HG02840 (cell line): ENCODE measurements around the gene RHBDF2.

ENCODE experiments used
- ATAC-seq: cut with Tn5 transposase; IDR thresholded peaks from one replicate; pipeline ENCODE4 v1.9.1; 2021; ENCODE audit warnings: mild to moderate bottlenecking, moderate library complexity, moderate number of reproducible peaks; ENCODE audit not compliant: unreplicated experiment, low FRiP score

Gene RHBDF2

DNA sequence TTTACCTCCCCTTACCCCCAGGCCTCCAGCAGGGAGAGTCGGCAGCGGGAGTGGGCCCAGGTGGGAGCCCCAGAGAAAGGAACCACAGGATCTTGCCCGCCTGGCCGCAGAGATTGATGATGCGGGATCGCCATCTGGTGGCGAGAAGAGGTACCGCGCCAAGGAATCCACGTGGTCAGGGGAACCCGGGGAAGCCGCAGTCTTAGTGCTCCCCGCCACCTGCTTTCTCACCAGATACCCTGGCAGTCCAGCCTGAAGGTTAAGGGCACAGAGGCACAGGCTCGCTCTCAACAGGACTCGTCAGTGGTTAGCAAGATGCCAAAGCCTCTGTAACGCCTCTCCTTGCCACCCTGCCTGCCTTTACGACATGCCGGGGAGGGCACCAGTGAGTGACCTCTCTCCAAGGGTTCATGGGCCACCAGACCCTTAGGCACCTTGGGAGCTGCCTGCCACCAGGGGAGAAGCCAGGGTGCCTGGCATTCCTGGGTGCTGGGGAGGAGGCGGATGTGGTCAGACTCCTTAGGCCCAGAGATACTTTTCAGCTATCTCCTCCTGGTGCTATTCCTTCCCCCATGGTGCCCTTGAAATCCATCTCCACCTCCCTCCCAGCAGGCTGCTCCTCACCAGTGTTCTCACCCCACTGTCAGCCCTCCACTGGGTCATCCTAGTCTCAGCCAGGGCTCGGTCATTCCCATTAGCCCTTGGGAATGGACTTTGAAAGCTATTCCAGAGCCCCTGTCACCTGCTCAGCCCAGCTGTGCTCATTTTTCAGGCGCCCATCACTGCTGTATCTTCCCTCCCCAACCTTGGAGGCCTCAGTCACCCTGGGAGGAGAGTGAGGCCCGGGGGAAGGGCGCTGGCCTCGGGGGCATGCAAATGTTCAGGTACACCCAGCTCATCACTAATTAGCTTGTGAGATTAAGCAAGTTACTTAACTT, 5.5 kb upstream of the RHBDF2 start:
- ATAC-seq = no peak

GRCh38 chr17:76504117-76504516, 2.9 kb upstream of the RHBDF2 start:
- no peak for ATAC-seq

- ATAC-seq = no peak
Observed at GRCh38 chr17:76502341-76503211, 1.4 kb upstream of the RHBDF2 start.

- ATAC-seq = no peak
Observed at GRCh38 chr17:76501827-76502307, 644 bp upstream of the RHBDF2 start.

DNA sequence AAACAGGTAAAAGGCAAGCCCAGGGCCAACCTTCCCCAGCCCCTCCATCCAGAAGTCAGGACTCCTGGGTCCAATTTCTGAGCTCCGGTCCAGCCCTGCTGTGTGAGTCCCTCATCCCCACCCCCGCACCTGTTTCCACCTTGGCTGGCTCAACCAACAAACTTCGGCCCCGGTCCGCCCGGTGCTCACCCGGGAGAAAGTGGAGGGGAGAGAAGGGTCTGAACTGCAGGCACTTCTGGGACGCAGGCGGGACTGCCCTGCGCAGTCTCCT, 541 bp downstream of the RHBDF2 start:
- ATAC-seq = no peak

DNA sequence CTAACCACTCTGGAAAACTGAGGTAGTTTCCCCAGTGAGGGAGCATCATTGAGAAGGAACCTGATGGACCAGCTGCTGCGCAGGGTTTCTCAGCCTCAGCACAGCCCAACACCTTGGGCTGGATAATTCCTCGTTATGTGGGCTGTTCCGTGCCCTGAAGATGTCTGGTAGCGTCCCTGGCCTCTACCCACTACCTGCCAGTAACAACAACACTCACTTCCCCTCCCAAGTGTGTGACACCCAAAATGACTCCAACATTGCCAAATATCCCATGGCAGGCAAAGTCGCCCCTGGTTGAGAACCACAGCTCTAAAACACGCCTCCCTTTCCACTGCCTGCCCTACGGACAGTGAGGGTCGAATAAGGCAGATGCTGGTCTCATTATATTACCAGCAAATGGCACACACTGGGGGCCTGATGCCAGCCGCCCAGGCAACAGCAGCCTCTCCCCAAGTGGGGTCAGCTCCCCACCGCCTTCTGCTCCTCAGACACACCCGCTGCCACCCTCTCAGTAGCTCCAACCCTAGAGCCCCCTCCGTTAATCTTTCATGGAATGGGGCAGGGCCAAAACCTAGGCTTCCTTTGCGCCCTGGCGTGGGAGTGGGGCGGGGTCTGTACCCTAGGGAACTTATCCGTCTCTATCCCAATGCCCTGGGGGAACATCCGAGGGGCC, 1.0 kb downstream of the RHBDF2 start:
- ATAC-seq = no peak

DNA sequence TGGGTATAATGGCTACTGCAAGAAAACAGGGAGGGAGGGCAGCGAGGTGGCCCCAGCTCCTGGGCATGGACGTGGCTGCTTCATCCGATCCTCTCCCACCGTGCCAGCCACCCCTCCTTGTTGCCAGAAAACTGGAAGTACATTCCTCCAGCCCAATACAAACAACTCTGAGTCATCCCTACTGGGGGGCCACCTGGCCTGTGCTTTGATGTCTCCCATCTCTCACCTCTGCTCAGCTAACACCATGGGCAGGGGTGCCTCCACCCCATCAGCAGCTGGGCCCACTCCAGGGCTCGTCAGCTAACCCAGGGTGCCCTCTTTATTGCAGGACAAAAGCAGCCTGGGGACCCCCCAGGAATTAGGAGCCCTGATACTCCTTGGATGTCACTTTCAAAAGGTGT, 2.0 kb downstream of the RHBDF2 start:
- no peak for ATAC-seq

DNA sequence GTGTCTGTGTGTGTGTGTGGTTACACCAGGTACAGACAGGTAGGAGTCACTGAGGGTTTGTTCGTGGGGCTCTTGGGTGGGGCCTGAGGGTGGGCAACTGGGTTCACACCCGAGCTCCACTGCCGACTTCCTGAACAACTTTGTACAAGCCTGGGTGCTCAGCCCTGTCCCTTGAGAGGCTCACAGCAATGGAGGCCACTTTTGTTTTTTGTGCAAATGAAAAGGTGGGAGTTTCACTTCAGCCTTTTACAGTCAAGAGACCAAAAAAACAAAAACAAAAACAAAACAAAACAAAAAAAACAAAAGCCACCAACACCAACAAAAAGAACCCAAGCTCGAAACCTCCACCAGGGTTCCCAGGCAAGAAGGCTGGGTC, 2.4 kb downstream of the RHBDF2 start:
- ATAC-seq = no peak

GRCh38 chr17:76497979-76498875, 3.0 kb downstream of the RHBDF2 start:
- no peak for ATAC-seq

- no peak for ATAC-seq
Observed at GRCh38 chr17:76497699-76497978, 3.6 kb downstream of the RHBDF2 start.

- ATAC-seq = no peak
Observed at GRCh38 chr17:76496464-76496863, 4.8 kb downstream of the RHBDF2 start.

- no peak for ATAC-seq
Observed at GRCh38 chr17:76495663-76496400, 5.4 kb downstream of the RHBDF2 start.

DNA sequence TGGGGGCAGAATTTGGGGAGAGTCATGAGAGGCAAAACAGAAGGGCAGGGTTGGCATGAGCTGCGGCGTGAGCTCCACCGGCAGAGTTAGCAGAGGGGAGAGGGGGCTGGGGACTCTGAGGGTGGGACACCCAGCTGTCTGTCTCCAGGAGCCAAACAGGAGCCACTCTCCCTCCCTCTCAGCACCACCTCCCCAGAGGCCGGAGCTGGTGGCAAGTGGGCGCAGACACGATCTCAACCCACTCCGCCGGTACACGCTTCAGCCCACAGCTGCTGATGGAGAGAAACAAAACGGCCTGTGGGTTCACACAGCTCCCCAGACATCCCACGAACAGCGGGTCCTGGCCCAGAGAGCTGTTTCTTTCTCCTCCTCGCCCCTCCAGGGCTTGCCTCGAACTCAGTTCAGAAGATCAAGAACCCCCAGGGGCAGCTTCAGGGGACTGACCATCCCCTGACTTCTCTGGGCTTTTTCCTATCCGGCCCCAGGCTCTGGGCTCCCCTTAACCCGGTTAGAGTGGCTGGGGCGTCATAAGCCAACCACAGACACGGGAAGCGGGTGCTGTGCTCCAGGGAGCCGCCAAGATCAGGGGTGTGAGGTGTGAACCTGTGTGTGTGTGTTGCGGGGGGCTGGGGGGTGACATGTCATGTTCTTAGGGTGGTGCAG, 7.6 kb downstream of the RHBDF2 start:
- ATAC-seq = no peak

DNA sequence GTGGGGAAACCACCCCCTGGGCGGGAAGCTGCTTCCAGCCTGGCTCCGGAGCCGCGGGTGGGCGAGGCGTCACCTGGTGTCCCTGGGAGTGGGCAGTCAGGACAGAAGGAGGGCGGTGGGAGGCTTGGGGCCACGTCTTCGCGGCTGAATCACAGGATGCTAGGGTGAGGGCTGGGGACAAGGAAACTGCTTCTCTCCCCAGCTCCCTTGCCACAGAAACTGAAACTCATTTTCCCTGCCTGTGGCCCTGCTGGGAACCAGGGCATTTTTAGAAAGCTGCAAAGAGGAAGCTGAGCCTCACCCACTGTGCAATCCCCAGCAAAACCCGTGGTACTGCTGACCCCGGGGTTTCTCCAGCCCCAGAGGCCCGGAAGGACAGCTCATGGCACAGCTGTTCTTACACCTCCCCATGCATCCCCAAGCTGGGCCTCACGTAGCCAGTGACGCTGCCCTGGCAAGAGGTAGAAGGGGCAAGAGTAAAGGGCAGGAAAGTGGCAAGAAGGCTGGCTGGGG, 8.2 kb downstream of the RHBDF2 start:
- no peak for ATAC-seq

GRCh38 chr17:76492123-76492988, 8.9 kb downstream of the RHBDF2 start:
- ATAC-seq = no peak

DNA sequence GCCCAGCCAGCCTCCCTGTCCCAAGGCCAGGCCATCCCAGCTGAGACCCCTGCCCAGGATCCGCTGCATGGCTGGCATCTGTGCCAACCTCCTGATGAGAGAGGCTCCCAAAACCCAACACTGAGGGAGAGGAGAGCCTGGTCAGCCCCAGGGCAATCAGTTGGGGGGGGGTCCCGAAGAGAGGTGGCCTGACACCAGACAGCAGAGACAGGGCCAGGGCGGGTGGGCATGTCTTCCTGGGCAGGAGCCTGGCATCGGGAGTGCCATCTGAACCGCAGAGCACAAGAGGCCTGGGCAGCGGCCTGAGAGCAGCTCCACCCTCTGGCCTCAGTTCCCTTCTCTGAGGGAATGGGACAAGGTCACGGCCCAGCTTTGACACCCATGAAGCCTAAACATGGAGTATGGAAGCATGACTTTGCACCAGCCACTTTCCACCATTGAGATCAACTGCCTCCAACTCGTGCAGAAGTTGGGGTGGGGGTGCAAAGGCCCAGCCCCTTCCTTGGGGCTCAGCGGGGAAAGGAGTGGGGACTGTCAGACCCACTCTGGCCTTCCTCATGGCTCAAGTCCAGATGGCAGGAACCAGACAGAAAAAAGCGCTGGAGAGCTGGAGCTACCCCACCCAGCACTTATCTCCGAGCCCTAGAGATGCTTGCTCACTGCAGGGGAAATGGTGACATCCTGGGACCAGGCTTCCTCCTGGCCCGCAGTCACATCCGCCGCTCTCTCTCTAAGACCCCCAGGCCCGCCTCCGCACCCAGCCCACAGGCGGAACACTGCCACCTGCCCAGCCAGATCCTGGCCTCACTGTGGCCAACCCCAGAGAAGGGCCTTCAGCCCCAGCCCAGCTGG, 9.7 kb downstream of the RHBDF2 start:
- ATAC-seq = no peak

- ATAC-seq = no peak
Observed at GRCh38 chr17:76490112-76490710, 11.0 kb downstream of the RHBDF2 start.
